A549 (cell line): ENCODE results near the gene BTG3.

Experiments
- CEBPB ChIP-seq, 2 experiments: fragments of >200 bp in 1 of 2; sonication (Bioruptor Twin) in 1 of 2; formaldehyde crosslinking in 1 of 2; IDR thresholded peaks; 2 replicates each; pipeline ENCODE4 v1.6.1; 2012 to 2016
- EP300 ChIP-seq, 2 experiments: fragments of >200 bp; sonication (Bioruptor Twin); formaldehyde crosslinking; IDR thresholded peaks; 2 replicates in 1 of 2; 3 replicates in 1 of 2; pipeline ENCODE4 v1.6.1; 2016 to 2017
- FOSB ChIP-seq: fragments of 250-450 bp; sonication (Bioruptor Pico); IDR thresholded peaks from 2 replicates; pipeline ENCODE4 v1.5.0; 2020; ENCODE audit warnings: mild to moderate bottlenecking, moderate library complexity
- MYC ChIP-seq: IDR thresholded peaks from 2 replicates; pipeline ENCODE4 v1.6.1; 2012; ENCODE audit warnings: mild to moderate bottlenecking, inconsistent platforms, low read length, improper control_type of control experiment, borderline replicate concordance
- POLR2A ChIP-seq: IDR thresholded peaks from 2 replicates; pipeline ENCODE4 v1.6.1; 2012; ENCODE audit warnings: mild to moderate bottlenecking, low read length
- POLR2AphosphoS2 ChIP-seq: conservative IDR thresholded peaks from 2 replicates; pipeline ENCODE4 v1.6.1; 2012; ENCODE audit warnings: low read length, improper control_type of control experiment, inconsistent platforms
- USF2 ChIP-seq: fragments of 450-650 bp; IDR thresholded peaks from 2 replicates; pipeline ENCODE4 v1.6.1; 2014; ENCODE audit warnings: antibody characterized with exemption
- TF ChIP-seq, protein P1 (sequence below): fragments of >200 bp; sonication (Bioruptor Twin); formaldehyde crosslinking; IDR thresholded peaks from 3 replicates; pipeline ENCODE4 v1.5.1; 2016
- TF ChIP-seq, protein P2 (sequence below): fragments of >200 bp; sonication (Bioruptor Twin); formaldehyde crosslinking; IDR thresholded peaks from 3 replicates; pipeline ENCODE4 v1.6.1; 2016

DNA sequence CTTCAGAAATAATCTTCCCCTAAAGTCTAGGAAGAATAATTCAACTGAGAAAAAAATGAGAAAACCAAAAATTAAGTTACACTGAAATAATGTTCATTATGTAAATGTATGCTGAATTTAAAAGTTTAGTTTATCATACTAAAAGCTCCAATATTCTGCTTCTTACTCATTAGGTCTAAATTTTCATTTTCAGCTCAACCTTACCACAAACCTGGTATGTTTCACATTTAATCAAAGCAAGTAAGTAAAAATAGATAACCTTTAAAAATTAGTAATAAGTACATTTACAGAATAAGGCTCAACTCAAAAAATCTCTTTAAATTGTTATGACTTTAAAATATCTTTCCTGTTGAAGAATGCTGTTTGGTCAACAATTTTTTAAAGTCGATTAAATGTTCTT, 15.0 kb downstream of the BTG3 start:
- TF ChIP-seq EP300 (IDR thresholded peaks at IDR 0.05) (no peak), MYC (no peak), FOSB (CRISPR knock-in tag) (no peak), POLR2A (no peak), POLR2AphosphoS2 (no peak), CEBPB (IDR thresholded peaks at IDR 0.05) (no peak), USF2 (no peak)
- TF ChIP-seq, protein P1, sequence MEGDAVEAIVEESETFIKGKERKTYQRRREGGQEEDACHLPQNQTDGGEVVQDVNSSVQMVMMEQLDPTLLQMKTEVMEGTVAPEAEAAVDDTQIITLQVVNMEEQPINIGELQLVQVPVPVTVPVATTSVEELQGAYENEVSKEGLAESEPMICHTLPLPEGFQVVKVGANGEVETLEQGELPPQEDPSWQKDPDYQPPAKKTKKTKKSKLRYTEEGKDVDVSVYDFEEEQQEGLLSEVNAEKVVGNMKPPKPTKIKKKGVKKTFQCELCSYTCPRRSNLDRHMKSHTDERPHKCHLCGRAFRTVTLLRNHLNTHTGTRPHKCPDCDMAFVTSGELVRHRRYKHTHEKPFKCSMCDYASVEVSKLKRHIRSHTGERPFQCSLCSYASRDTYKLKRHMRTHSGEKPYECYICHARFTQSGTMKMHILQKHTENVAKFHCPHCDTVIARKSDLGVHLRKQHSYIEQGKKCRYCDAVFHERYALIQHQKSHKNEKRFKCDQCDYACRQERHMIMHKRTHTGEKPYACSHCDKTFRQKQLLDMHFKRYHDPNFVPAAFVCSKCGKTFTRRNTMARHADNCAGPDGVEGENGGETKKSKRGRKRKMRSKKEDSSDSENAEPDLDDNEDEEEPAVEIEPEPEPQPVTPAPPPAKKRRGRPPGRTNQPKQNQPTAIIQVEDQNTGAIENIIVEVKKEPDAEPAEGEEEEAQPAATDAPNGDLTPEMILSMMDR: no peak
- TF ChIP-seq, protein P2, sequence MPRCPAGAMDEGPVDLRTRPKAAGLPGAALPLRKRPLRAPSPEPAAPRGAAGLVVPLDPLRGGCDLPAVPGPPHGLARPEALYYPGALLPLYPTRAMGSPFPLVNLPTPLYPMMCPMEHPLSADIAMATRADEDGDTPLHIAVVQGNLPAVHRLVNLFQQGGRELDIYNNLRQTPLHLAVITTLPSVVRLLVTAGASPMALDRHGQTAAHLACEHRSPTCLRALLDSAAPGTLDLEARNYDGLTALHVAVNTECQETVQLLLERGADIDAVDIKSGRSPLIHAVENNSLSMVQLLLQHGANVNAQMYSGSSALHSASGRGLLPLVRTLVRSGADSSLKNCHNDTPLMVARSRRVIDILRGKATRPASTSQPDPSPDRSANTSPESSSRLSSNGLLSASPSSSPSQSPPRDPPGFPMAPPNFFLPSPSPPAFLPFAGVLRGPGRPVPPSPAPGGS: no peak
